ENCODE data around the gene TMEM196. TPM values are rescaled to one million over a fixed set of nuclear protein-coding genes. Genes with fewer than 3 reads are reported as not detected.

TMEM196 gene
- total and polyA plus RNA-seq, 2 experiments from 2014 or later = not detected

- H3K9me3 ChIP-seq (ENCODE audit: low read depth) = no peaks in the 10 kb centered on the region
- DNase-seq (ENCODE audit: low read depth in 1 of 2, low spot score in 1 of 2) = peak; percentile 23 to 65
- no peaks in the 10 kb centered on the region for H3K36me3 ChIP-seq
- TF ChIP-seq, protein P1, sequence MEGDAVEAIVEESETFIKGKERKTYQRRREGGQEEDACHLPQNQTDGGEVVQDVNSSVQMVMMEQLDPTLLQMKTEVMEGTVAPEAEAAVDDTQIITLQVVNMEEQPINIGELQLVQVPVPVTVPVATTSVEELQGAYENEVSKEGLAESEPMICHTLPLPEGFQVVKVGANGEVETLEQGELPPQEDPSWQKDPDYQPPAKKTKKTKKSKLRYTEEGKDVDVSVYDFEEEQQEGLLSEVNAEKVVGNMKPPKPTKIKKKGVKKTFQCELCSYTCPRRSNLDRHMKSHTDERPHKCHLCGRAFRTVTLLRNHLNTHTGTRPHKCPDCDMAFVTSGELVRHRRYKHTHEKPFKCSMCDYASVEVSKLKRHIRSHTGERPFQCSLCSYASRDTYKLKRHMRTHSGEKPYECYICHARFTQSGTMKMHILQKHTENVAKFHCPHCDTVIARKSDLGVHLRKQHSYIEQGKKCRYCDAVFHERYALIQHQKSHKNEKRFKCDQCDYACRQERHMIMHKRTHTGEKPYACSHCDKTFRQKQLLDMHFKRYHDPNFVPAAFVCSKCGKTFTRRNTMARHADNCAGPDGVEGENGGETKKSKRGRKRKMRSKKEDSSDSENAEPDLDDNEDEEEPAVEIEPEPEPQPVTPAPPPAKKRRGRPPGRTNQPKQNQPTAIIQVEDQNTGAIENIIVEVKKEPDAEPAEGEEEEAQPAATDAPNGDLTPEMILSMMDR (IDR thresholded peaks at IDR 0.05; ENCODE audit: low read depth, low read length) = peak; percentile 71
- H3K27ac ChIP-seq = no peak overlapping the region
- no peak overlapping the region for H3K4me3 ChIP-seq
- H3K27me3 ChIP-seq = no peaks in the 10 kb centered on the region
- no peaks in the 10 kb centered on the region for H3K4me1 ChIP-seq (ENCODE audit: low read depth)
These were observed 18.8 kb downstream of the TMEM196 start for GRCh38 chr7:19754521-19755116.

DNA sequence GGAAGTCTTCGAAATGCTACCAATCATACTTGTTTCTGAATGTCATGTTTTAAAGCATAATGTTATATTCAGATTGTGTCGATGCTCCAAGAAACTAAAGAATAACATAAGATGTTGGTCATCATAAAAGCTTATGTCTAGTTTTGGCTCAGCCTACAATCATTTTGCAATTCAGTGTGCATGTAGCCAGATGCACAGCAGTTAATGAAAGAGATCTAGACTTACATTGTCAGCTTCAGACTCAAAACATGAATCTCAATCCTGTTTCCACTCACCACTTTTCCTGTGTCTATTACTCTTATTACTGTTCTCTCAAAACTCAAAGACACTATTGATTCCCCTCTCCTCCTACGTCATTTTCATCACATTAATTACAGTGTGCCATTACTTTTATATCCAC, 21.4 kb downstream of the TMEM196 start:
- H3K27ac ChIP-seq = no peak overlapping the region
- no peaks in the 10 kb centered on the region for H3K9me3 ChIP-seq (ENCODE audit: low read depth)
- no peaks in the 10 kb centered on the region for H3K36me3 ChIP-seq
- DNase-seq (ENCODE audit: low read depth in 1 of 2, low spot score in 1 of 2) = peak in 1 of 2 donors; percentile 13
- no peaks in the 10 kb centered on the region for H3K27me3 ChIP-seq
- TF ChIP-seq, protein P1 (IDR thresholded peaks at IDR 0.05; ENCODE audit: low read depth, low read length) = no peak
- no peaks in the 10 kb centered on the region for H3K4me1 ChIP-seq (ENCODE audit: low read depth)
- H3K4me3 ChIP-seq = no peak overlapping the region

GRCh38 chr7:19749658-19750057, 23.8 kb downstream of the TMEM196 start:
- Histone ChIP-seq H3K27me3 (no peaks in the 10 kb centered on the region), H3K27ac (no peak overlapping the region), H3K9me3 (ENCODE audit: low read depth) (no peaks in the 10 kb centered on the region), H3K36me3 (no peaks in the 10 kb centered on the region), H3K4me3 (no peak overlapping the region), H3K4me1 (ENCODE audit: low read depth) (no peaks in the 10 kb centered on the region)
- TF ChIP-seq, protein P1 (IDR thresholded peaks at IDR 0.05; ENCODE audit: low read depth, low read length) = no peak
- DNase-seq (ENCODE audit: low read depth in 1 of 2, low spot score in 1 of 2) = peak in 1 of 2 donors; percentile 13

DNA sequence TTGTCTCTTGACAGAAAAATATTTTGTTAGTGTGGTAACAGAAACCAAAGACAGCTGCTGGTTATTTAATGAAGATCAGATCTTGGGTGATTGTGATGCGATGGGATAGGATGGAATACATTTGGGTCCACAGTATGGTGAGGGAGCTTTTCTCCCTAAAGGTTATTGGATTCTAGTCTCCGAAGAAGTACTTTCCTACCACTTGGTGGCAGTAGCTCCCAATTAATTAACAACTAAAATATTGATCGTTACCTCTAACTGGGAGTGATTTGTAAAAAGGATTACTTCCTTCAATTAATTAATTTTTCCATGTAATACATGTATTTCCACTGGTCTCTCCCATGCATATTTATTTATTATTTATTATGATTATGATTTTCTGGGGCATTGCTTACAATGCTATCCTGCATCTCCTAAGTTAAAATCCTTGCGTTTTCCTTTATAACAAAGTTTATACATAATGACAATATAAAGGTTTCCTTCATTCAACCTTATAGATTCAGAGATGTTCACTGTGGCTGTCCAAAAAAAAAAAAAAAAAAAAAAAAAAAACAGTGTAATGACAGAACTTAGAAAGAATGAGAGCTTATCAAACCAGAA, 25.6 kb downstream of the TMEM196 start:
- Histone ChIP-seq H3K36me3 (no peaks in the 10 kb centered on the region), H3K9me3 (ENCODE audit: low read depth) (no peaks in the 10 kb centered on the region), H3K27ac (no peak overlapping the region), H3K27me3 (no peaks in the 10 kb centered on the region), H3K4me1 (ENCODE audit: low read depth) (peaks cover 10% of the 10 kb centered on the region), H3K4me3 (no peak overlapping the region)
- peak; percentile 52 to 58 for DNase-seq (ENCODE audit: low read depth in 1 of 2, low spot score in 1 of 2)
- TF ChIP-seq, protein P1 (IDR thresholded peaks at IDR 0.05; ENCODE audit: low read depth, low read length) = peak; percentile 54

DNA sequence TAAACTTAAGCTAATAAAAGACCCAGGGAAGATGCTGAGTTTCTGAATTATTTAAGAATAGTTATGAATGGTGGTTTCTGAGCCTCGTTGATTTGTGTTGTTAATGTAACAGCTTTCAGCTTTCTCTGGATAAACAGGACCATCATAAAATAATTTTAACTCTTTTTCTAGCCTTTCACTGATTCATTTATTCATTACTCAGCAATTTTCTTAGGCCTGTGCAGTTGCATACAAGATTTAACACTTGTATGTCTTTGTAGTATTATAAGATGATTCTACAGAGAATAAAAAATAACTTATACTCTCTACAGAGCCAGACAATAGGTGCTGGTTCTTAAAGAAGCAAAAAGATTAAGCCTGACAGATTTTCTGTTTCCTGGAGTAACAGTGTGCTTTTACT, 29.3 kb downstream of the TMEM196 start:
- no peaks in the 10 kb centered on the region for H3K36me3 ChIP-seq
- H3K4me1 ChIP-seq (ENCODE audit: low read depth) = peaks cover 10% of the 10 kb centered on the region
- TF ChIP-seq, protein P1 (IDR thresholded peaks at IDR 0.05; ENCODE audit: low read depth, low read length) = no peak
- H3K9me3 ChIP-seq (ENCODE audit: low read depth) = no peaks in the 10 kb centered on the region
- H3K4me3 ChIP-seq = no peak overlapping the region
- no peak overlapping the region for H3K27ac ChIP-seq
- no peak for DNase-seq (ENCODE audit: low read depth in 1 of 2, low spot score in 1 of 2)
- no peaks in the 10 kb centered on the region for H3K27me3 ChIP-seq
